Measurements from ENCODE around the gene CNTNAP3.
"Not testable (repeated sequence)": the region's sequence is repeated elsewhere in the genome, so short reads cannot be mapped to it uniquely, and the experiment has no call there.

- TF ChIP-seq POLR2A (IDR thresholded peaks at IDR 0.05; ENCODE audit: low read depth, low read length); CTCF (IDR thresholded peaks at IDR 0.05; ENCODE audit: extremely low read depth in 1 of 2, insufficient read depth in 1 of 2, low read depth in 1 of 2, low read length in 2 of 2); FOS (IDR thresholded peaks at IDR 0.05; ENCODE audit: borderline replicate concordance, insufficient read depth, low read length); POLR2AphosphoS5 (IDR thresholded peaks at IDR 0.05; ENCODE audit: insufficient read depth, low read depth, low read length): not testable (repeated sequence)
Measured at GRCh38 chr9:39111746-39112145, 176.2 kb downstream of the CNTNAP3 start.

All from endothelial cell of umbilical vein (primary cell).